ENCODE measurements around the gene NANOS3.

DNA sequence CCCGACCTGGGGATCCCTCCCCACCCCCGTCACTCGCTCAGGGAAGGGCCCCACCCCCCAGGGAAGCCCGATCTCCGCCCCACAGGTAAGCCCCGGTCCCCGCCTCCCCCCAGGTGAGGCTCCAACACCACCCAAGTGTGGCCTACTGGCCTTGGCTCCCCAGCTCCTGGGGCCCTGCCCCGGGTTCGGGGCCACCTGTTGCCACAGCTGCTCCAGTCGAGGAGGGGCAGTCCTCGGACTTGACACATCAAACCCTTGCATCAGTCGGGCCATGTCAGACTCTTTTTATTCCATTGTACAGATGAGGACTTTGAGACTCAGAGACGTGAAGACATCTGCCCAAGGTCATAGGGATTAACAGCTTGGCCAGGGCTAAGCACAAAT lies 29.6 kb downstream of the NANOS3 start:
- no peak for TF ChIP-seq POLR2A (IDR thresholded peaks at IDR 0.05)
- TF ChIP-seq, protein P1, sequence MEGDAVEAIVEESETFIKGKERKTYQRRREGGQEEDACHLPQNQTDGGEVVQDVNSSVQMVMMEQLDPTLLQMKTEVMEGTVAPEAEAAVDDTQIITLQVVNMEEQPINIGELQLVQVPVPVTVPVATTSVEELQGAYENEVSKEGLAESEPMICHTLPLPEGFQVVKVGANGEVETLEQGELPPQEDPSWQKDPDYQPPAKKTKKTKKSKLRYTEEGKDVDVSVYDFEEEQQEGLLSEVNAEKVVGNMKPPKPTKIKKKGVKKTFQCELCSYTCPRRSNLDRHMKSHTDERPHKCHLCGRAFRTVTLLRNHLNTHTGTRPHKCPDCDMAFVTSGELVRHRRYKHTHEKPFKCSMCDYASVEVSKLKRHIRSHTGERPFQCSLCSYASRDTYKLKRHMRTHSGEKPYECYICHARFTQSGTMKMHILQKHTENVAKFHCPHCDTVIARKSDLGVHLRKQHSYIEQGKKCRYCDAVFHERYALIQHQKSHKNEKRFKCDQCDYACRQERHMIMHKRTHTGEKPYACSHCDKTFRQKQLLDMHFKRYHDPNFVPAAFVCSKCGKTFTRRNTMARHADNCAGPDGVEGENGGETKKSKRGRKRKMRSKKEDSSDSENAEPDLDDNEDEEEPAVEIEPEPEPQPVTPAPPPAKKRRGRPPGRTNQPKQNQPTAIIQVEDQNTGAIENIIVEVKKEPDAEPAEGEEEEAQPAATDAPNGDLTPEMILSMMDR (IDR thresholded peaks at IDR 0.05): no peak
